H4 (cell line): Measurements from ENCODE around the gene SUSD1. TPM values are rescaled to one million over a fixed set of nuclear protein-coding genes. Genes with fewer than 3 reads are reported as not detected.
"Not testable (repeated sequence)": the region's sequence is repeated elsewhere in the genome, so short reads cannot be mapped to it uniquely, and the experiment has no call there.

Source experiments
- DNase-seq: peaks from one replicate; pipeline ENCODE4 v3.0.0-alpha.2; 2015; ENCODE audit warnings: low spot score
- total RNA-seq: library from RNA; depleted of rRNA; stranded (reverse); fragments of >200 nt; shearing (Covaris generic); gene quantifications from 2 replicates; pipeline ENCODE4 v1.2.3, GENCODE V29; 2014

SUSD1 gene
- total RNA-seq, 1 experiment from 2014 or later: 0.89 TPM

DNA sequence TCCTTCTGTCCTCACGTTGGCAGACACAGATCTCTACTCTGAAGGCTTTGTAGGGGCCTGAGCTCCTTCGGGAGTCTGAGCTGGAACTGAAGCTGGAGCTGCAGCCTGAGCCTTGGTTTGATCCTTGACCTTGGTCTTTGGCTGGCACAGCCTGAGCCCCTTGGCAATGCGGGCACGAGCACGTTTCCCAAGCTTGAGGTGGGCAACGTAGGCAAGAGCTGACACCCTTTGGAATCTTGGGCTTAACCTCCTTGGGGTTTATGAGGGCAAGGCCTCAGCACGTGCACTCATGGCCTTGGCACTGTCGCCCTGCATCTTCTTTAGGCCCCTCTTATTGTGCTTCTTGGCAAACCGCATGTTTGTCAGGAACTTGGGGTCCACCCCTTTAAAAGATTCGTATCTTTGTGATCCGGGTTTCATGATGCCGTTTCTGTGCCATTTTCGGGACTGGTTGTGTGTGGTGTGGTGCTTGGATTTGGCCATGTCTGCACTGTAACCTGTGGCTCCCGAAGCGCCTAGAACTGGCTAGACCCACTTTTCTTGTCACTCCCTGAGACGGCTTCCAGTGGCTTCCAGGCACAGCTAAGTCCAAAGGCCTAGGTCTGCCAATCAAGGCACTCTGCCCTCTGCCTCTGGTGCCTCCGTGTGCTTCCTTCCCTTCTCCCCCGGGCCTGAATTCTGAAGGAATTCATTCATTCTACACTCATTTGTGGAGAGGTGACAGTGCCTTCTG is 1.4 kb downstream of the SUSD1 start:
- DNase-seq: no peak

DNA sequence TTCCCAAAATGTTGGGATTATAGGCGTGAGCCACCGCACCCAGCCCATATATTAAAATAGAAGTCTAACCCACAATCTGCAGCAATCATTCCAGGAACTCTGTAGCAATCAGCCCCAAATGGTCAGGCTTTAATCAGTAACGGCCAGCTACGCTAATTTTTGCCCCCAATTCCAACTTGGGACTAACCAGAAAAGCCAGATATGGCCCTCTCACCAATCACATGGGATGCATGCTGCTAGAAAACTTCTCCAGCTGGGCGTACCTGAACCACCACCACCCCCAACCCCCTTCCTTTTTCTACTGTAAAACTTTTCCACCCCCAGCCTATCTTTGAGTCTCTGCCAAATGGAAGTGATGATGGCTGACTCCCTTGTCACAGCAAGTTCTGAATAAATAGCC is 4.1 kb downstream of the SUSD1 start:
- no peak for DNase-seq

DNA sequence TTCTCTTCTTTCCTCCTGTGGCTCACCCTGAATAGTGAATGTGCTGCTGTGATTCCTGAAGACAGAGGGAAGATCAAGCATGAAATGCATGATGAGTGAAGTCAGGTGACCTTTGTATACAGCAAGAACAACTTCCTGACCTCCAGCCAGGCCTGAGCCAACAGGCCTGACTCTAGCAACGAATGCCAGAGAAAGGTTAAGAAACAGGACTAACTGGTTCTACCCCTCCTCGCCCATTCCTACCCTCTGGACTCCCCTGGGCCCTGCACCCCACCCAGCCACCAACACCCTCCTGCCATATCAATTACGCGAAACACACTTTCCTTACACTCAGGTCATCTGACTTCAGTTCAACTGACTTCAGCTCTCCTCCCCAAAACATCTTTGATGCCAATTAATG is 4.9 kb downstream of the SUSD1 start:
- DNase-seq: no peak

DNA sequence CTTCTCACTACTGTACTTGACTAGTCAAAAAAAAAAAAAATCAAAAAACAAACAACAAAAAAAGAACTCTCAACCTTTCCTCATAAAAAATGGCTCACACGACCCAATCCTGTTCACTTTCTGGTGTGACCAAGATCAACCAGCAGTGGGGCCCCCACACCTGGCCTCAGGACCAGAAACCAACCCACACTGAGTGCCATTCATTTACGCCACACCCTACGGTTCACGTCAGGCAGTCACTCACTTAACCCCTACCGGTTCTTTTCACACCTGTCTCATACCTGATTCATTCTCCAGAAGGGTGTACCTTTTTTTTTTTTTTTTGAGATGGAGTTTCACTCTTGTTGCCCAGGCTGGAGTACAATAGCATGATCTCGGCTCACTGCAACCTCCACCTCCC is 5.7 kb downstream of the SUSD1 start:
- no peak for DNase-seq

DNA sequence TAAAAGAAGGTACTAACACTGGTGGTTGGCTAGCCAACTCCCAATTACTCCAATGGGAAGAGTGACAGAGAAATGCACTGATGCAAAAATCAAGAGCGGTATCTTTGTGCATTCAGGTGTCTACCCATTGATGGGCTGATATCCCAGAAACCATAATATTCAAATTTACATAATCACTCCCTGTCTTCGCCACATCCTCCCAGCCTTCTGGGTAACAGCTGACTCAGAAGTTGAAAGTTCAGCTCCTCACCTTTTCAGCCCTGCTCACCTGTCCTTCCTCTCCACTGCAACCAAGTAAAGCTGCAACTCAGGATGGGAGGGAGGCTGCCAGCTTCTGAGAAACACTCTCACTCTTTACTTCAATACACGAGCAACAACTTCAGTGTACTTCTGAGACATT is 6.9 kb downstream of the SUSD1 start:
- DNase-seq: no peak

DNA sequence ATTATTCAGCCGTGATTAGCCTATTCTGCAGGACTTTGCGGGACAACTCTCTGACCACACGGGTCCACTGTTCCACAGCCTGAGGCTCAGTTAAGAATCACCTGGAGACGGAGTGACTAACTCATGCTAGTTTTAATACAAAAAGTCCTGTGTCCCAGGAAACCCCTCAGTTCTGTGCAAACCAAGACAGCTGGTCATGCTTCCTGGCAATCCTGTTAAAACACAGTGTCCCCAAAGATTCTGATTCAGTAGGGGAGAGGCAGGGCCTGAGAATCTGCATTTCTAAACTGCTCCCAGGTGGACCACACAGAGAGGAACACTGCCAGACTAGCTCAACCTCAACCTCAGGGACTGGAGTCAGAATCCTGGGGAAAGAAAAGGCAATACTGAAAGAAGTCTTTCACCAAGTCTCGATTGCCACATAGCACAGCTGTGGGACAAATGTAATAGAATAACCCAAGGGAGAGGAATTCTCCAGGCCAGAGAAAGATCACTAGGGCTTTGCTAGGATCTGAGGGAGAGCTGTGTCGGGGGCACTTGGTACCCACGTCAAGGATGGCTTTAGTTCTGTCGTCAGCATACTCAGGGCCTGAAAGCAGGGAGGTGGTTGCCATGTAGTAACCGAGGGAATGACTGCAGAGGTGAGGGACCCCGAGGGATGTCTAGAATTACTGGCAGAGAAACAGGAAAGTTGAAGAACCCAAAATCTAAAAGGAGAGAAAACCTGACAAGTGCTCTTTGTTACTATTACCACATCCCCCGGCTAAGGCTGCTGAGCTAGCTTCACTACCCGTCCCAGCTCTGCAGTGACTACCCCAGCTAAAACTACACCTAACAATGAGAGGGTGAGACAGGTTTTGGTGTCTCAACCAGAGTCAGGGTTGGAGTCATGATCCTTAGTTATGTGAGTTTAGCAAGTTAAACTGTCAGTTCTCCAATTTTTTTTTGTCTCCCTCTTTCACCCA is 8.6 kb downstream of the SUSD1 start:
- DNase-seq: peak; percentile 67

DNA sequence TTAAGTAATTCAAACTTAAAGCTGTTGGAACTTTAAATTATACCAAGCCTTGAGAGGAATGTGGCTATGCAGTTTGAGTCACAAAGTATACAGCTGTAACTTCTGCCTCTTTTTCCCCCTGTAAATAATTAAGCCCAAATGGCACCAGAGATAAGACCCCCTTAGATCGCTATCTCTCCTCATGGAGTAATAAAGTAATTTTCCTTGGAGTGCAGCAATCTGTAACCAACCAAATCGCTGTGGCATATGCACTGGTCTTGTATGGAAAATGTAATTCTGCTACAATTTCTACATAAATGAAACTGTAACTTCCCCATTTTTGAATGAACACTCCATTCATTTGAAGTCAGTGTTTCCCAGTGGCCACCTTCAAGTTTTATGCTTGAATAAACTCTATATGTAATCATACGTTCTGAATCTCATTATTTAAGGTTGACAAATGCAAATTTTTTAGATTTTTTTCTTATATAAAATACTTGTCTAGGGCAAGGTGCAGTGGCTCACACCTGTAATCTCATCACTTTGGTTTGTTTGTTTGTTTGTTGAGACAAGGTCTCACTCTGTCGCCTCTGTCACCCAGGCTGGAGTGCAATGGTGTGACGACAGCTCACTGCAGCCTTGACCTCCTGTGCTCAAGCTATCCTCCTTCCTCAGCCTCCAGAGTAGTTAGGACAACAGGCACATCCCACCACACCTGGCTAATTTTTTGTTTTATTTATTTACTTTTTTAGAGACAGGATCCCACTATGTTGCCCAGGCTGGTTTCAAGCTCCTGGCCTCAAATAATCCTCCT is 12.3 kb downstream of the SUSD1 start:
- DNase-seq: no peak

DNA sequence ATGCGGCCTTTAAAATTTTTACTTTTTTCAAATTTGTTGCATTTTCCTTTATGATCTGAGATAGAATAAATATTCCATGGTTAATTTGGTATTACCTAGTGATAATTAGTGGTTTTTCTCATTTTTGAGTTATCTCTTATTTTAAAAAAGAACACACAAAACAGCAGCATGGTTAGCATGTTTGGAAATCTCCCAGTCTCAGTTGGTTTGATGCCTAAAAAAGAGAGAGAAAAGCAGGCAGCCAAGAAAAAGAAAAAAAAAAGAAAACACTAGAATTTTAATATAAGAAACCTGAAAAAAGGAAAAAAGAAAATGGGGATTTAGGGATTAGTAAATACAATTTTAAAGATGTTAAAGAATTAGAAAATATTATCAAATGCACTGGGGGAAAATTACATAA is 15.3 kb downstream of the SUSD1 start:
- no peak for DNase-seq

DNA sequence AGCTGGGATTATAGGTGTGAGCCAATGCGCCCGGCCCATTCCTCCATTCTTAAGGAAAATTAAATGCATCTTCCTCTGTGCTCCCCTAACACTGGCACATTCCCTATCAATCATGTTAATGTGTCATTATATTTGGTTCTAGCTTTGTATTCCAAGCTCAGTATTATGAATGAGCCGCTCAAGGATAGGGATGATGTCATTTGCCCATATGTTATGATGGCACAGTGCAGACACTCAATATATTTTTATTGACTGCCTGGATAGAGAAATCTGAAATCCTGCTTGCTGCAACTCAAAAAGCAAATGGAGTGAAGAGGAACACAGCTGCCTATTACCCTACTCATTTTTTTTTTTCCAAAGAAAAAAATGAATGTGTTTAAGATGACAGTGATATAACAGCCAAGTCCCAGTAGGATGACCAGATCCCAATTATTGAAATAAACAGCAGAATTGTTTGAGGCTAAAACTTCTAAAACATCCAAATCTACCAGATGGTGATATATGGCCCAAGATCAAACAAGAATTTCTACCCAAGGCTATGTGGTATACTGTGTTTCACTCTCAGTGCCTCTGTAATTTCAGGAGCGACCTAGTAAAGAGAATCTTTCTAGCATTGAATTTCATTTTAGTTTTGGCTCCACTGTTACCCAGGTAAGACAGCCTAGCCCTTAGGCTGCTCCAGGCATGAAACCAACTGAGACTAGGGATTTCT is 16.3 kb downstream of the SUSD1 start:
- no peak for DNase-seq

DNA sequence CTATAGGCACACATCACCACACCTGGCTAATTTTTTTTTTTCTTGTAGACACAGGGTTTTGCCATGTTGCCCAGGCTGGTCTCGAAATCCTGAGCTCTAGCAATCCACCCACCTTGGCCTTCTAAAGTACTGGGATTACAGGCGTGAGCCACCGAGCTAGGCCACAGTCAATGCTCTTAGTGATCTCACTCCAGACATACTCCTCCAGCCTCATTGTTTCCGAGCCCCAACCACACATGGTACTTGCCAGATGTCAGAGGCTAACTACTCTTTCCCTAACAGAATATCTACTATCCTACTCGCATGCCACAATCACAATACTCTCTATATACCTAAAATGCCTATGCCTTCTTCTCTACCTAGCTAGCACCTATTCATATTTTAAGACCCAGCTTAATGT is 17.1 kb downstream of the SUSD1 start:
- no peak for DNase-seq

DNA sequence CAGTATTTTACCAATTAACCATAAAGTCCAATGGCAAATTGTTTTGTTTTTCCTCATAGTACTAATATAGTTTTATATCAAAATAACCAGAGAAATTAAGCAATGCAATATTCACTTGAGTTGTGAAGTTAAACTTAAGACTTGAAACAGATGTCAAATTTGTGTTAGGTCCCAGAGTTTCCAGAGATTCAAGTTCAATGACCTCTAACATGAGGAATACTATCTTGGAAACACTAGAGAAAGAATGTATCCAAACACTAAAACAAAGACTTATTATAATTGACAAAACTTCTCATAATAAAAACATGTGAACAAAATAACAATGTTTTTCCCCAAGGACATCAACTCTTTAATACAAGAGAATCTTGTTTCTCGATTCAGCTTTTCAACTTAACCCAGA is 18.0 kb downstream of the SUSD1 start:
- no peak for DNase-seq

DNA sequence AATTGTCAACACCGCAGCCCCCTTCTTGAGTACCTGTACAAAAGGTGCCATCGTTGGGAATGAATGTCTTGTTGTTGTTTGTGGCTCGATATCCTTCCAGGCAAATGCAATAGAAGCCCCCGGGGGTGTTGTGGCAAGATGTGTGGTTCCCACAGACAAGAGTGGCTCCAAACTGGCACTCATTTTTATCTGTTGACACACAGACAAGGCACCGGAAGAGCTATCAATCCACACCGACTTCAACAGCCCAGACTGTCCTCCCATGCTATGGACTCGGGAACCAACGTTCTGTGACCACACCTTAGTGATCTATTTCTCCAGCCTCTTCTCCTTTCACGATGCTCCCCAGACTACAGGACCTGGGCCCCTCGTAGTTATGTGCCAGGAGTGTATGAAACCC is 25.9 kb downstream of the SUSD1 start:
- no peak for DNase-seq

DNA sequence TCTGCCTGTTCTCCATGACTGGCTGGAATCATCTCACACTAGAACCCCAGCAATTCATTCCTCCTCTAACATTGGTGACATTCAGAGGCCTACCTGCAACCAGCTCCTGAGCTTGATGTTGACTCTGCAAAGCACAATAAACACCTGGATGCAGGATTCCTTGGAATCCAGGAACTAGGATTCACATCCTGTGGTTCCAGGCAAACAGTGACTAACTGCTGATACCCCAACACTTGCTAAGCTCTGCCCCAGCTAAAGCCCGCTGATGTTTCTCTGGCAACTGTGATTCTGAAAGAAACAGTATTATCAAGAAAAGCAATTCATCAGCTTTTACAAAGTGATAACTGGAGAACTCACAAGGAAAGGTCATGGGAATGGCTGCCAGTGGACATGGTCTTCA is 29.2 kb downstream of the SUSD1 start:
- DNase-seq: no peak

DNA sequence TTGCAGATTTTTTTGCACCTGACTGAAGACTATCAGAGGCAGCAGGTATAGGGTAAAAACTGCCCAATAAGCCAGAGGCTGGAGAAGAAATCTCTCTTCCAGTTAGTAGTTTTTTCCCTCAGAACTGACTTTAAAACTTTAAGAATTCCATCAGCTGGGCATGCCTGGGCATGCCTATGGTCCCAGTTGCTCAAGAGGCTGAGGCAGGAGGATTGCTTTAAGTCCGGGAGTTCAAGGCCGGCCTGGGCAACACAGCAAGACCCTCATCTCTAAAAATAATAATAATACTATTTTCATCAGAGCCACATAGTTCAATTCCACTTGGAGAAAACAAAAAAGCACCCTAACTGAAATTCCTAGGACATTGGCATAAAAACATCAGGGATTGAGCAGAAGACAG is 30.3 kb downstream of the SUSD1 start:
- no peak for DNase-seq

DNA sequence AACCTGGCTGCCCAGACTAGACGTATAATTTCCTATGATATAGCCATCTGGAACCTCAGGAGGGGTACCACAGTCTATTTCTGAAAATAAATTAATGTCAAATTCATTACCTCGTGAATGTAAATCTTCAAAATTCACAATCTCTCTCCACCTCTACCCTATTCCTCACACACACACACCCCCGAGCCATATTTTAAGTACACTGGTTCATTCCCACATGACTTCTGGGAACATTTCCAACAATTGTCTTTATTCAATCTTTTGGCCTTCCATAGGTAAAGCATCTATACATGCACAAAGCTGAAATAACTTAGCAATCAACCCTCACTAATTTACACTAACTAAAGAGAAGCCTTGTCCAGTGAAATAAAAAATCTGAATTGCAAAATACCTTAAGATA is 32.7 kb downstream of the SUSD1 start:
- no peak for DNase-seq

DNA sequence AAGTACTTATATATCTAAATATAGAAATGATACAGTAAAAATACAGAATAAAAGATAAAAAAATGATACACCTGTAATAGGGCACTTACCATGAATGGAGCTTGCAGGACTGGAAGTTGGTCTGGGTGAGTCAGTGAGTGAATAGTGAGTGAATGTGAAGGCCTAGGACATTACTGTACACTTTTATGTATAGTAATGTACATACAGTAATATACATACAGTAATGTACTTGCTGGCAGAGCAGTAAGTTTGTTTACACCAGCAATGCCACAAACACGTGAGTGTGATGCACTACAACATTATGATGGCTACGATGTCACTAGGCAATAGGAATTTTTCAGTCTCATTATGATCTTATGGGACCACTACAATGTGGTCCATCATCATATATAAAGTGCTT is 34.2 kb downstream of the SUSD1 start:
- no peak for DNase-seq

DNA sequence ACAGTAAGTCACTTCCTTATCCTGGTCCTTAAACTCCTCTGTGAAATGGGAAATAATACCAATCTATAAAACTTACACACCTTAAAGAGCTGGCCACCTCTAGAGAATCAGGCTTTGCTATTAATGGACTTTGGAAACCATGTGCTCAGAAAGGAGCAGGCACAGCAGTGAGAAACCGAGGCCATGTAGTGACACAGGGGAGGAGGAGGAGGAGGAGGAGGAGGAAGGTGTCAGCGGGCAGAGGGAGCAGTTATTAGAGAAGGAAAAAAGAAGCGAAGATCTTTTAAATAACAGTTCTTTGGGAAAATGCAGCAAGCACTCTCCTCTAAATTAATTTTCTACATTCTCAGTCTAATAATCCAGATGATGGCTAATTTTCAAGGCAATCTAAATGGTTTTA is 38.0 kb downstream of the SUSD1 start:
- DNase-seq: no peak

DNA sequence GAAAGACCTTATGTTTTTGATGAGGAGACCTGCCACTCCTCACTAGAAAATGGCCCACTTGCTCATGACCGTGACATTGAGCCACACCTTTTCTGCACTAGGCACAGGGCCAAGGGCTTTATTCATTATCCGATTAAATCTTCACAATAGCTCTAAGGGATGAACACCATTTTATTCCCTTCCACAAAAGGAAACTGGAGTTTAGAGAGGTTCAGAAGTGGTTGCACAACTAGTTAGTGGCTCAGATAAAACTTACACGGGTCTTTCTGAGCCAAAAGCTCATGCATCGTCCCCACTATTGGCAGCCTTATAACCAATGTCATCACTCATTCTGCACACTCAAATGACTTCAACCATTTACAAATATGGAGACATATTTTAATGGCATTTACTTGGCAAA is 39.4 kb downstream of the SUSD1 start:
- no peak for DNase-seq

DNA sequence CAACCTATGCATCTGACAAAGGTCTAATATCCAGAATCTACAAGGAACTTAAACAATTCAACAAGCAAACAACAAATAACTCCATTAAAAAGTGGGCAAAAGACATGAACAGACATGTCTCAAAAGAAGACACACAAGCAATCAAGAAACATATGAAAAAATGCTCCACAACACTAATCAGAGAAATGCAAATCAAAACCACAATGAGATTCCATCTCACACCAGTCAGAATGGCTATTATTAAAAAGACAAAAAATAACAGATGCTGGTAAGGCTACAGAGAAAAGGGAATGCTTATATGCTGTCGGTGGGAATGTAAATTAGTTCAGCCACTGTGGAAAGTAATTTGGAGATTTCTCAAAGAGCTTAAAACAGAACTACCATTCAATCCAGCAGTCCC is 41.3 kb downstream of the SUSD1 start:
- DNase-seq: not testable (repeated sequence)

DNA sequence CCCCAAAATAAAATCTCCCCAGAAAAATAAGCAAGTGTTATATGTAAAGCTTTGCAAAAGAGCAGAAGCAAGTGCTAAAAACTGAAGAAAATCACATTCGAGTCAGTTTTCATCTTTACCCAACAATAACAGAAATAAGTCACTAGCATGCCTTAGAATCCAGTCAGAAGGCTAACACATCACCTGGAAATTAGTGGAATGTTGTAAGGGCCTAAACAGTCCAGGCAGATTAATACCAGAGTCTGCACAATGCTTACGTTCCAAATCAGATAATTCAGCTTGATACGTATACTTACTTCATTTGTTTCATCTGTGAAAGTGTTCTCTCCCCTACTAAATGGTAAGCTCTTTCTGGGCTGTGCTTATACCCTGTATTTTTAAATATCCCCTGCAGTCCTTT is 42.7 kb downstream of the SUSD1 start:
- no peak for DNase-seq

DNA sequence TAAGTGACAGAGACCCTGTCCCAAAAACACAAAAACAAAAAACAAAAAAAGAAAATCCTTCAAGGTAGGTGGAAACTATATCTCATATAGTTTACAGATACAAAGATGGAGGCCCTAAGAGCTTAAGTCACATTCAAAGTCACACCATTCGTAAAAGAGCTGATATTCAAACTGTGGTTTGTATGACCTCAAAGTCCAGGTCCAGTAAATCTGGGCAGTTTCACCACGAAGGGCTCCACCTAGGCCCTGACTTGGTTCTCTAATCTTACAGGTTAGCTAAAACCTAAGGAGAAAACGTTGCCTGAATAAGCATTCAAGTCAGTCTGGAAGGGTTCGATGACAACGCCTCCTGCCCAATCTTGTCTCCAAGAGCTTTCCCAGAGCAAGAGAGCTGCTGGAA is 44.1 kb downstream of the SUSD1 start:
- DNase-seq: no peak

DNA sequence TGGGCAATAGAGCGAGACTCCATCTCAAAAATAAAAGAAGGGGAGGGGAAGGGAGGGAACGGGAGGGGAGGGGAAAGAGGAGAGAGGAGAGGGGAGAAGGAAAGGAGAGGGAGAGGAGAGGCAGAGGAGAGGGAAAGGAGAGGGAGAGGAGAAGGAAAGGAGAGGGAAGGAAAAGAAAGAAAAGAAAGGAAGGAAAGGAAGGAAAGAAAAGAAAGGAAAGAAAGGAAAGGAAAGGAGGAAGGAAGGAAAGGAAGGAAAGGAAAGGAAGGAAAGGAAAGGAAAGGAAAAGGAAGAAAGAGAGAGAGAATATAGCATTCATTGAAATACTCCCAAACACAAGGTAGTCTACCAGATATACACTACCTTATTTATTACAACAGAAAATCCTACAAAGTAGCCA is 44.8 kb downstream of the SUSD1 start:
- DNase-seq: no peak
